ENCODE data around the gene XPR1. TPM values are rescaled to one million over a fixed set of nuclear protein-coding genes. Genes with fewer than 3 reads are reported as not detected.

Gene XPR1
- total and polyA plus RNA-seq, 8 donors, result 3.4 to 25.3 (median 13.7) TPM

GRCh38 chr1:180606155-180606554 lies 25.7 kb upstream of the XPR1 start:
- ATAC-seq, result no peak
- Histone ChIP-seq H3K4me3 (no peak overlapping the region), H3K27me3 (no peaks in the 10 kb centered on the region), H3K4me1 (peaks cover 10 to 26% (median 22%) of the 10 kb centered on the region in 3 donors), H3K36me3 (no peaks in the 10 kb centered on the region), H3K27ac (no peak overlapping the region), H3K9me3 (no peaks in the 10 kb centered on the region)
- 59% methylated on average over 2 of the region's 2 CpGs for WGBS, 2 donors
- intact Hi-C loops (cut with DNase I), result no loop called here
- FAIRE-seq, result no peak
- DNase-seq, result no peak
- no peak for TF ChIP-seq CTCF (IDR thresholded peaks at IDR 0.05)

GRCh38 chr1:180609643-180610555 lies 21.9 kb upstream of the XPR1 start:
- peak; percentile 52 to 85 (median 69) for ATAC-seq
- no peak overlapping the region for H3K4me3 ChIP-seq
- no peak for FAIRE-seq
- H3K27me3 ChIP-seq, result no peaks in the 10 kb centered on the region
- DNase-seq, result peak in 4 of 6 donors; percentile 35 to 50 (median 42)
- H3K27ac ChIP-seq, result peak overlapping the region; percentile 9 to 62 (median 55)
- 25 to 27% methylated on average over 7 of the region's 7 CpGs for WGBS, 2 donors
- peaks cover 33 to 52% (median 51%) of the 10 kb centered on the region in 3 donors for H3K4me1 ChIP-seq
- TF ChIP-seq CTCF (IDR thresholded peaks at IDR 0.05), result no peak
- intact Hi-C loops (cut with DNase I), result no loop called here
- H3K9me3 ChIP-seq, result no peaks in the 10 kb centered on the region
- H3K36me3 ChIP-seq, result no peaks in the 10 kb centered on the region

- DNase-seq (no peak), ATAC-seq (no peak), FAIRE-seq (no peak)
- no peaks in the 10 kb centered on the region for H3K36me3 ChIP-seq
- no peaks in the 10 kb centered on the region for H3K9me3 ChIP-seq
- TF ChIP-seq CTCF (IDR thresholded peaks at IDR 0.05), result no peak
- 51 to 60% methylated on average over 3 of the region's 3 CpGs for WGBS, 2 donors
- H3K27me3 ChIP-seq, result no peaks in the 10 kb centered on the region
- no peak overlapping the region for H3K4me3 ChIP-seq
- intact Hi-C loops (cut with DNase I), result no loop called here
- peaks cover 33 to 58% (median 57%) of the 10 kb centered on the region in 3 donors for H3K4me1 ChIP-seq
- peak overlapping the region; percentile 9 to 62 (median 40) for H3K27ac ChIP-seq
Observed at GRCh38 chr1:180610556-180611015, 21.2 kb upstream of the XPR1 start.

- Histone ChIP-seq H3K4me1 (peaks cover 33 to 65% (median 64%) of the 10 kb centered on the region in 3 donors), H3K27me3 (no peaks in the 10 kb centered on the region), H3K9me3 (no peaks in the 10 kb centered on the region), H3K27ac (peak overlapping the region; percentile 9 to 62 (median 40)), H3K4me3 (no peak overlapping the region), H3K36me3 (no peaks in the 10 kb centered on the region)
- no peak for TF ChIP-seq CTCF (IDR thresholded peaks at IDR 0.05)
- 22 to 23% methylated on average over 9 of the region's 9 CpGs for WGBS, 2 donors
- ATAC-seq (peak in 3 of 4 donors; percentile 2 to 59 (median 14)), DNase-seq (no peak), FAIRE-seq (no peak)
- intact Hi-C loops (cut with DNase I), result no loop called here
Observed at GRCh38 chr1:180611016-180611930, 20.5 kb upstream of the XPR1 start.

Data from pancreas (tissue), 10 donors.